ENCODE data around the gene KMT2B.

DNA sequence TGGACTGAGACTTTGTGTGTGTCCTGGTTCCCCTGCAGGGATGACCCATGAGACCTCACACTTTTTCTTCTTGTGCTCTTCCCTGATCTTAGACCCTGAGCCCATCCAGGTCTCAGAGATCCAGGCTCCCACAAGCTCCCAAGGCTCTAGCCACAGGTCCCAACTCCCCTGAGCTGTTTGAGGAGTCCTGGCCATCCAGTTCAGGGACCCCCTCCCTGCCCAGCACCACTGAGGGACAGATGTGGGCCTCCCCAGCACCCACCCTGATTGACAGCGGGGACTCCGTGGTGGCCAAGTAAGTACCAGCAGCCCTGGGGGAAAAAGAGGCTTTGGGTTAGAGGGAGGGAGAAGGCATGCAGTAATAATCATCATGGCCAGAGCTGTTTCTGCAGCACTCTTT lies 41.9 kb downstream of the KMT2B start:
- TF ChIP-seq, protein P1, sequence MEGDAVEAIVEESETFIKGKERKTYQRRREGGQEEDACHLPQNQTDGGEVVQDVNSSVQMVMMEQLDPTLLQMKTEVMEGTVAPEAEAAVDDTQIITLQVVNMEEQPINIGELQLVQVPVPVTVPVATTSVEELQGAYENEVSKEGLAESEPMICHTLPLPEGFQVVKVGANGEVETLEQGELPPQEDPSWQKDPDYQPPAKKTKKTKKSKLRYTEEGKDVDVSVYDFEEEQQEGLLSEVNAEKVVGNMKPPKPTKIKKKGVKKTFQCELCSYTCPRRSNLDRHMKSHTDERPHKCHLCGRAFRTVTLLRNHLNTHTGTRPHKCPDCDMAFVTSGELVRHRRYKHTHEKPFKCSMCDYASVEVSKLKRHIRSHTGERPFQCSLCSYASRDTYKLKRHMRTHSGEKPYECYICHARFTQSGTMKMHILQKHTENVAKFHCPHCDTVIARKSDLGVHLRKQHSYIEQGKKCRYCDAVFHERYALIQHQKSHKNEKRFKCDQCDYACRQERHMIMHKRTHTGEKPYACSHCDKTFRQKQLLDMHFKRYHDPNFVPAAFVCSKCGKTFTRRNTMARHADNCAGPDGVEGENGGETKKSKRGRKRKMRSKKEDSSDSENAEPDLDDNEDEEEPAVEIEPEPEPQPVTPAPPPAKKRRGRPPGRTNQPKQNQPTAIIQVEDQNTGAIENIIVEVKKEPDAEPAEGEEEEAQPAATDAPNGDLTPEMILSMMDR (IDR thresholded peaks at IDR 0.05; ENCODE audit: low read depth, low read length): no peak
- TF ChIP-seq EZH2phosphoT487 (IDR thresholded peaks at IDR 0.05; ENCODE audit: low read depth): no peak

All from OCI-LY3 (cell line).